Gastrocnemius medialis (tissue), 4 donors: Measurements from ENCODE around the gene COLGALT1. TPM values are rescaled to one million over a fixed set of nuclear protein-coding genes. Genes with fewer than 3 reads are reported as not detected.

ENCODE experiments used
- ATAC-seq, 2 donors: fragments of 150-250 bp; one replicate each; pipeline ENCODE4 v1.9.1; 2016
- DNase-seq, 2 donors: peaks; one replicate each; pipeline ENCODE4 v3.0.0-alpha.2; 2019
- H3K27ac ChIP-seq, 4 donors: fragments of 200-600 bp; sonication (generic); 1 replicate in 1 of 4; 2 replicates in 3 of 4; pipeline ENCODE4 v1.5.1; 2016 to 2018; ENCODE audit warnings: mild to moderate bottlenecking in 2 of 4, moderate library complexity in 1 of 4
- H3K27me3 ChIP-seq, 3 donors: fragments of 200-600 bp; sonication (generic) in 2 of 3; 1 replicate in 1 of 3; 2 replicates in 2 of 3; pipeline versions ENCODE4 v1.5.1 to v1.6.0; 2016 to 2019; ENCODE audit warnings: mild to moderate bottlenecking in 1 of 3, moderate library complexity in 1 of 3
- H3K36me3 ChIP-seq, 2 donors: fragments of 200-600 bp; sonication (generic) in 1 of 2; one replicate each; pipeline ENCODE4 v1.5.1; 2017 to 2018
- H3K4me1 ChIP-seq, 2 donors: fragments of 200-600 bp; sonication (generic) in 1 of 2; one replicate each; pipeline ENCODE4 v1.5.1; 2016 to 2017; ENCODE audit warnings: mild to moderate bottlenecking in 2 of 2
- H3K4me3 ChIP-seq, 4 donors: fragments of 200-600 bp; sonication (generic) in 3 of 4; 1 replicate in 1 of 4; 2 replicates in 3 of 4; pipeline ENCODE4 v1.5.1; 2016 to 2019; ENCODE audit warnings: mild to moderate bottlenecking in 2 of 4
- H3K9me3 ChIP-seq, 3 donors: fragments of 200-600 bp; sonication (generic) in 2 of 3; 1 replicate in 1 of 3; 2 replicates in 2 of 3; pipeline ENCODE4 v1.5.1; 2016 to 2019
- POLR2A ChIP-seq, 2 donors: fragments of 450-650 bp; IDR thresholded peaks; one replicate each; pipeline ENCODE4 v1.6.1; 2017; ENCODE audit warnings: antibody characterized with exemption in 2 of 2, mild to moderate bottlenecking in 2 of 2, moderate library complexity in 2 of 2
- in situ Hi-C, 4 donors: fragments of 200-750 bp; cut with MboI; loops; one replicate each; pipeline versions ENCODE4 v1.15.0 to v1.8.0; 2017; ENCODE audit warnings: low sequenced_read_pairs in 4 of 4
- intact Hi-C: fragments of 100-400 bp; cut with DNase I; formaldehyde crosslinking; loops from one replicate; pipeline ENCODE4 v1.15.1; 2023; ENCODE audit warnings: low total_unique reads
- total RNA-seq, 4 donors: library from RNA; depleted of rRNA; stranded (reverse); fragments of >200 nt; gene quantifications; one replicate each; pipeline versions ENCODE4 v1.1.0 to v1.2.3, GENCODE V29; 2016
- TF ChIP-seq, protein P1 (sequence below), 5 experiments: fragments of 450-650 bp in 3 of 5; fragments of 200-600 bp in 2 of 5; sonication (generic) in 2 of 5; IDR thresholded peaks in 4 of 5; conservative IDR thresholded peaks in 1 of 5; 1 replicate in 4 of 5; 2 replicates in 1 of 5; pipeline ENCODE4 v1.5.1; 2016 to 2019; ENCODE audit warnings: antibody characterized with exemption in 5 of 5, mild to moderate bottlenecking in 3 of 5, moderate library complexity in 3 of 5

COLGALT1 gene
- total RNA-seq, 4 donors from 2014 or later = 16.6 to 33.2 (median 27.5) TPM

GRCh38 chr19:17605761-17606589 lies 50.5 kb downstream of the COLGALT1 start:
- intact Hi-C loops (no loop called here), in situ Hi-C loops (loop anchor here in 1 of 4 donors (25.0 kb wide), 1 partner anchor 481 kb away; the partner anchor contains the start of genes IL12RB1 and MAST3)
- no peak for TF ChIP-seq POLR2A (IDR thresholded peaks at IDR 0.05)
- TF ChIP-seq, protein P1, sequence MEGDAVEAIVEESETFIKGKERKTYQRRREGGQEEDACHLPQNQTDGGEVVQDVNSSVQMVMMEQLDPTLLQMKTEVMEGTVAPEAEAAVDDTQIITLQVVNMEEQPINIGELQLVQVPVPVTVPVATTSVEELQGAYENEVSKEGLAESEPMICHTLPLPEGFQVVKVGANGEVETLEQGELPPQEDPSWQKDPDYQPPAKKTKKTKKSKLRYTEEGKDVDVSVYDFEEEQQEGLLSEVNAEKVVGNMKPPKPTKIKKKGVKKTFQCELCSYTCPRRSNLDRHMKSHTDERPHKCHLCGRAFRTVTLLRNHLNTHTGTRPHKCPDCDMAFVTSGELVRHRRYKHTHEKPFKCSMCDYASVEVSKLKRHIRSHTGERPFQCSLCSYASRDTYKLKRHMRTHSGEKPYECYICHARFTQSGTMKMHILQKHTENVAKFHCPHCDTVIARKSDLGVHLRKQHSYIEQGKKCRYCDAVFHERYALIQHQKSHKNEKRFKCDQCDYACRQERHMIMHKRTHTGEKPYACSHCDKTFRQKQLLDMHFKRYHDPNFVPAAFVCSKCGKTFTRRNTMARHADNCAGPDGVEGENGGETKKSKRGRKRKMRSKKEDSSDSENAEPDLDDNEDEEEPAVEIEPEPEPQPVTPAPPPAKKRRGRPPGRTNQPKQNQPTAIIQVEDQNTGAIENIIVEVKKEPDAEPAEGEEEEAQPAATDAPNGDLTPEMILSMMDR (IDR thresholded peaks at IDR 0.05 in 4 of 5, conservative IDR thresholded peaks at IDR 0.05 in 1 of 5) = peak in 4 of 5 experiments; percentile 23 to 60 (median 33)
- DNase-seq = peak; percentile 12 to 21
- Histone ChIP-seq H3K27me3 (peaks cover 28 to 41% (median 29%) of the 10 kb centered on the region in 3 donors), H3K4me1 (no peaks in the 10 kb centered on the region), H3K9me3 (no peaks in the 10 kb centered on the region), H3K4me3 (peak overlapping the region; percentile 16 to 52 (median 38)), H3K36me3 (no peaks in the 10 kb centered on the region), H3K27ac (no peak overlapping the region)
- ATAC-seq = peak in 1 of 2 donors; percentile 44

- peak overlapping the region in 3 of 4 donors; percentile 38 to 52 (median 38) for H3K4me3 ChIP-seq
- in situ Hi-C loops = loop anchor here in 1 of 4 donors (25.0 kb wide), 1 partner anchor 481 kb away; the partner anchor contains the start of genes IL12RB1 and MAST3
- no peaks in the 10 kb centered on the region for H3K36me3 ChIP-seq
- no peaks in the 10 kb centered on the region for H3K4me1 ChIP-seq
- no peak for TF ChIP-seq POLR2A (IDR thresholded peaks at IDR 0.05)
- TF ChIP-seq, protein P1 (IDR thresholded peaks at IDR 0.05 in 4 of 5, conservative IDR thresholded peaks at IDR 0.05 in 1 of 5) = no peak
- H3K27me3 ChIP-seq = peaks cover 26 to 41% (median 28%) of the 10 kb centered on the region in 3 donors
- H3K27ac ChIP-seq = no peak overlapping the region
- intact Hi-C loops = no loop called here
- DNase-seq = no peak
- ATAC-seq = no peak
- no peaks in the 10 kb centered on the region for H3K9me3 ChIP-seq
These were observed 51.2 kb downstream of the COLGALT1 start for GRCh38 chr19:17606590-17607185.

- ATAC-seq (no peak), DNase-seq (no peak)
These were observed 52.5 kb downstream of the COLGALT1 start for GRCh38 chr19:17607936-17608335.

GRCh38 chr19:17610384-17610783 lies 54.9 kb downstream of the COLGALT1 start:
- Histone ChIP-seq H3K27ac (no peak overlapping the region), H3K36me3 (no peaks in the 10 kb centered on the region), H3K27me3 (peaks cover 12 to 31% (median 22%) of the 10 kb centered on the region in 3 donors), H3K4me1 (no peaks in the 10 kb centered on the region), H3K9me3 (no peaks in the 10 kb centered on the region), H3K4me3 (no peak overlapping the region)
- TF ChIP-seq, protein P1 (IDR thresholded peaks at IDR 0.05 in 4 of 5, conservative IDR thresholded peaks at IDR 0.05 in 1 of 5) = no peak
- no peak for TF ChIP-seq POLR2A (IDR thresholded peaks at IDR 0.05)
- no peak for DNase-seq
- ATAC-seq = no peak
- intact Hi-C loops (no loop called here), in situ Hi-C loops (loop anchor here in 1 of 4 donors (25.0 kb wide), 1 partner anchor 477 kb away; the partner anchor contains the start of genes IL12RB1 and MAST3)

More at GRCh38 chr19:17607936-17608335, 52.5 kb downstream of the COLGALT1 start:
- no peak overlapping the region for H3K4me3 ChIP-seq
- no peaks in the 10 kb centered on the region for H3K36me3 ChIP-seq
- intact Hi-C loops (no loop called here), in situ Hi-C loops (loop anchor here in 1 of 4 donors (25.0 kb wide), 1 partner anchor 479 kb away; the partner anchor contains the start of genes IL12RB1 and MAST3)
- H3K4me1 ChIP-seq = no peaks in the 10 kb centered on the region
- no peak overlapping the region for H3K27ac ChIP-seq
- peaks cover 18 to 33% (median 19%) of the 10 kb centered on the region in 3 donors for H3K27me3 ChIP-seq
- TF ChIP-seq, protein P1 (IDR thresholded peaks at IDR 0.05 in 4 of 5, conservative IDR thresholded peaks at IDR 0.05 in 1 of 5) = no peak
- no peak for TF ChIP-seq POLR2A (IDR thresholded peaks at IDR 0.05)
- no peaks in the 10 kb centered on the region for H3K9me3 ChIP-seq
